Hepatocyte (in vitro differentiated cells): ENCODE data around the gene ZNF710. TPM values are rescaled to one million over a fixed set of nuclear protein-coding genes. Genes with fewer than 3 reads are reported as not detected.

Experiments
- DNase-seq: peaks from one replicate; pipeline ENCODE4 v3.0.0-alpha.2; 2016; ENCODE audit warnings: low spot score
- H2AFZ ChIP-seq: fragments of 200-600 bp; sonication (generic); 2 replicates; pipeline ENCODE4 v1.6.0; 2016; ENCODE audit warnings: antibody characterized with exemption, mild to moderate bottlenecking
- H3K27ac ChIP-seq: fragments of 200-600 bp; sonication (generic); 2 replicates; pipeline ENCODE4 v1.5.1; 2016; ENCODE audit warnings: mild to moderate bottlenecking
- H3K27me3 ChIP-seq: fragments of 200-600 bp; sonication (generic); 2 replicates; pipeline ENCODE4 v1.6.1; 2016
- H3K36me3 ChIP-seq: fragments of 200-600 bp; sonication (generic); replicated peaks from 2 replicates; pipeline ENCODE4 v1.5.1; 2016; ENCODE audit warnings: low read depth; ENCODE audit not compliant: insufficient read depth
- H3K4me1 ChIP-seq: fragments of 200-600 bp; sonication (generic); 2 replicates; pipeline ENCODE4 v1.5.1; 2016; ENCODE audit warnings: mild to moderate bottlenecking, moderate library complexity; ENCODE audit not compliant: insufficient read depth
- H3K4me2 ChIP-seq: fragments of 200-600 bp; sonication (generic); 2 replicates; pipeline ENCODE4 v1.6.0; 2016
- H3K4me3 ChIP-seq: fragments of 200-600 bp; sonication (generic); 2 replicates; pipeline ENCODE4 v1.5.1; 2016; ENCODE audit warnings: mild to moderate bottlenecking
- H3K79me2 ChIP-seq: fragments of 200-600 bp; sonication (generic); 2 replicates; pipeline ENCODE4 v1.6.0; 2017; ENCODE audit warnings: mild to moderate bottlenecking
- H3K9me2 ChIP-seq: fragments of 200-600 bp; sonication (generic); replicated peaks from 2 replicates; pipeline ENCODE4 v1.6.0; 2017; ENCODE audit warnings: mild to moderate bottlenecking; ENCODE audit not compliant: insufficient read depth
- H3K9me3 ChIP-seq: fragments of 200-600 bp; sonication (generic); 2 replicates; pipeline ENCODE4 v1.5.1; 2016; ENCODE audit warnings: low read depth, mild to moderate bottlenecking
- H4K20me1 ChIP-seq: fragments of 200-600 bp; sonication (generic); 2 replicates; pipeline ENCODE4 v1.6.0; 2016; ENCODE audit warnings: mild to moderate bottlenecking; ENCODE audit not compliant: insufficient read depth, poor library complexity, severe bottlenecking
- EZH2 ChIP-seq: fragments of 200-600 bp; sonication (generic); IDR thresholded peaks from 2 replicates; pipeline ENCODE4 v1.6.1; 2016; ENCODE audit warnings: antibody characterized with exemption, mild to moderate bottlenecking, borderline replicate concordance
- EZH2phosphoT487 ChIP-seq: fragments of 200-600 bp; sonication (generic); IDR thresholded peaks from one replicate; pipeline ENCODE4 v1.6.1; 2018; ENCODE audit warnings: antibody characterized with exemption, mild to moderate bottlenecking, low read depth, moderate library complexity; ENCODE audit not compliant: unreplicated experiment, severe bottlenecking
- WGBS: methylation state at CpG from one replicate; pipeline ENCODE4 v1.1.6; 2016; ENCODE audit warnings: low lambda C conversion rate; ENCODE audit errors: missing lambda C conversion rate; 5-methylcytosine and 5-hydroxymethylcytosine counted together
- polyA plus RNA-seq: library from polyadenylated mRNA; unstranded; fragments of >200 nt; fragmentation: Nextera tagmentation; extraction: Ambion mirVana; gene quantifications from 2 replicates; pipeline ENCODE4 v1.2.1, GENCODE V29; 2016
- total RNA-seq: library from RNA; depleted of rRNA; stranded (reverse); fragments of >200 nt; gene quantifications from 2 replicates; pipeline ENCODE4 v1.2.3, GENCODE V29; 2014
- TF ChIP-seq, protein P1 (sequence below): fragments of 200-600 bp; sonication (generic); IDR thresholded peaks from 2 replicates; pipeline ENCODE4 v1.5.1; 2016; ENCODE audit warnings: antibody characterized with exemption, mild to moderate bottlenecking; ENCODE audit not compliant: poor library complexity

The ZNF710 gene
- total and polyA plus RNA-seq, 2 experiments from 2014 or later: 14.5 to 17.2 TPM

GRCh38 chr15:90079619-90080457 lies 78.7 kb downstream of the ZNF710 start:
- no peak overlapping the region for H3K27ac ChIP-seq
- H4K20me1 ChIP-seq: no peaks in the 10 kb centered on the region
- H3K27me3 ChIP-seq: no peaks in the 10 kb centered on the region
- no peak overlapping the region for H2AFZ ChIP-seq
- H3K4me1 ChIP-seq: peaks cover 9% of the 10 kb centered on the region
- H3K79me2 ChIP-seq: no peaks in the 10 kb centered on the region
- H3K4me2 ChIP-seq: no peak overlapping the region
- WGBS: 95% methylated on average over 28 of the region's 28 CpGs
- no peak overlapping the region for H3K4me3 ChIP-seq
- no peaks in the 10 kb centered on the region for H3K36me3 ChIP-seq
- no peaks in the 10 kb centered on the region for H3K9me3 ChIP-seq
- no peaks in the 10 kb centered on the region for H3K9me2 ChIP-seq
- no peak for DNase-seq
- TF ChIP-seq, protein P1, sequence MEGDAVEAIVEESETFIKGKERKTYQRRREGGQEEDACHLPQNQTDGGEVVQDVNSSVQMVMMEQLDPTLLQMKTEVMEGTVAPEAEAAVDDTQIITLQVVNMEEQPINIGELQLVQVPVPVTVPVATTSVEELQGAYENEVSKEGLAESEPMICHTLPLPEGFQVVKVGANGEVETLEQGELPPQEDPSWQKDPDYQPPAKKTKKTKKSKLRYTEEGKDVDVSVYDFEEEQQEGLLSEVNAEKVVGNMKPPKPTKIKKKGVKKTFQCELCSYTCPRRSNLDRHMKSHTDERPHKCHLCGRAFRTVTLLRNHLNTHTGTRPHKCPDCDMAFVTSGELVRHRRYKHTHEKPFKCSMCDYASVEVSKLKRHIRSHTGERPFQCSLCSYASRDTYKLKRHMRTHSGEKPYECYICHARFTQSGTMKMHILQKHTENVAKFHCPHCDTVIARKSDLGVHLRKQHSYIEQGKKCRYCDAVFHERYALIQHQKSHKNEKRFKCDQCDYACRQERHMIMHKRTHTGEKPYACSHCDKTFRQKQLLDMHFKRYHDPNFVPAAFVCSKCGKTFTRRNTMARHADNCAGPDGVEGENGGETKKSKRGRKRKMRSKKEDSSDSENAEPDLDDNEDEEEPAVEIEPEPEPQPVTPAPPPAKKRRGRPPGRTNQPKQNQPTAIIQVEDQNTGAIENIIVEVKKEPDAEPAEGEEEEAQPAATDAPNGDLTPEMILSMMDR: no peak
- no peak for TF ChIP-seq EZH2phosphoT487
- TF ChIP-seq EZH2: no peak

DNA sequence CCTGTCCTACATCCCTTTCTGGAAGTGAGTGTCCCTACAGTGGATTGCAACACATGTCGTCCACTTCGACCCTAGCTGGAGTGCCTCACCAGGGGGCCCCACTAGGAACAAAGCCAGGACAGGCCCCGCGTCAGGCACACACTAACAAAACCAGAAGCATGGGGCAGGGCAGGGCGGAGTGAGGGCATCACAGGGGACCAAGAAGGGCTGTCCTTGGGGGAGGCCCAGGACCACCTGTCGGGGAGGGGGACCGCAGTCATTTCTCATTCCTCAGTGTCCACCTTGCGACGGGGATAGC lies 79.3 kb downstream of the ZNF710 start:
- Histone ChIP-seq H3K79me2 (no peaks in the 10 kb centered on the region), H3K9me2 (no peaks in the 10 kb centered on the region), H3K9me3 (no peaks in the 10 kb centered on the region), H3K4me2 (no peak overlapping the region), H3K27me3 (no peaks in the 10 kb centered on the region), H2AFZ (no peak overlapping the region), H3K27ac (no peak overlapping the region), H3K36me3 (no peaks in the 10 kb centered on the region), H4K20me1 (no peaks in the 10 kb centered on the region), H3K4me3 (no peak overlapping the region), H3K4me1 (peaks cover 9% of the 10 kb centered on the region)
- 78% methylated on average over 9 of the region's 9 CpGs for WGBS
- TF ChIP-seq, protein P1: no peak
- DNase-seq: no peak

GRCh38 chr15:90080818-90081393 lies 79.8 kb downstream of the ZNF710 start:
- Histone ChIP-seq H3K27me3 (no peaks in the 10 kb centered on the region), H3K36me3 (no peaks in the 10 kb centered on the region), H3K9me2 (no peaks in the 10 kb centered on the region), H3K4me3 (no peak overlapping the region), H3K27ac (no peak overlapping the region), H3K4me1 (peaks cover 4% of the 10 kb centered on the region), H4K20me1 (no peaks in the 10 kb centered on the region), H3K9me3 (no peaks in the 10 kb centered on the region), H3K4me2 (no peak overlapping the region), H2AFZ (no peak overlapping the region), H3K79me2 (no peaks in the 10 kb centered on the region)
- whole genome bisulfite sequencing: 86% methylated on average over 11 of the region's 11 CpGs
- DNase-seq: no peak
- TF ChIP-seq, protein P1: no peak
- TF ChIP-seq EZH2 (no peak), EZH2phosphoT487 (no peak)
